HG03135 (cell line): Measurements from ENCODE around the gene DHX8.

Experiments used
- ATAC-seq: cut with Tn5 transposase; IDR thresholded peaks from one replicate; pipeline ENCODE4 v1.9.1; 2021; ENCODE audit warnings: mild to moderate bottlenecking, moderate library complexity; ENCODE audit not compliant: unreplicated experiment

DHX8 gene

GRCh38 chr17:43568506-43569082 is 84.8 kb downstream of the DHX8 start:
- ATAC-seq: no peak

DNA sequence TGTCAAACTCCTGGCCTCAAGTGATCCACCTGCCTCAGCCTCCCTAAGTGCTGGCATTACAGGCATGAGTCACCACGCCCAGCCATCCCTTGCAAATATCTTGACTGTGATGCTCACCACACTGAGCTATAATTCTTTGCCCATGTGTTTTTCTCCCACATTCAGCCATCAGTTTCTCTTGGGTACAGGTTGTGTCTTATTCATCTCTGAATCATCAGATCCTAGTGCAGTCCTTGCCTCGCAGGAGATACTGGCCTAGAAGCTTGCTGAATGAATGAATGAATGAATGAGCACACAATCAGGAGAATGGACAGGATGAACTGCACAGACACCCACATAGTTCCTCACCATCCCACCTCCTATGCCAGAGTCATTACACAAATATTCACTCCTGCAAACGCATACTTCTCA is 86.7 kb downstream of the DHX8 start:
- no peak for ATAC-seq

- no peak for ATAC-seq
Measured at GRCh38 chr17:43572368-43572980, 88.7 kb downstream of the DHX8 start.

DNA sequence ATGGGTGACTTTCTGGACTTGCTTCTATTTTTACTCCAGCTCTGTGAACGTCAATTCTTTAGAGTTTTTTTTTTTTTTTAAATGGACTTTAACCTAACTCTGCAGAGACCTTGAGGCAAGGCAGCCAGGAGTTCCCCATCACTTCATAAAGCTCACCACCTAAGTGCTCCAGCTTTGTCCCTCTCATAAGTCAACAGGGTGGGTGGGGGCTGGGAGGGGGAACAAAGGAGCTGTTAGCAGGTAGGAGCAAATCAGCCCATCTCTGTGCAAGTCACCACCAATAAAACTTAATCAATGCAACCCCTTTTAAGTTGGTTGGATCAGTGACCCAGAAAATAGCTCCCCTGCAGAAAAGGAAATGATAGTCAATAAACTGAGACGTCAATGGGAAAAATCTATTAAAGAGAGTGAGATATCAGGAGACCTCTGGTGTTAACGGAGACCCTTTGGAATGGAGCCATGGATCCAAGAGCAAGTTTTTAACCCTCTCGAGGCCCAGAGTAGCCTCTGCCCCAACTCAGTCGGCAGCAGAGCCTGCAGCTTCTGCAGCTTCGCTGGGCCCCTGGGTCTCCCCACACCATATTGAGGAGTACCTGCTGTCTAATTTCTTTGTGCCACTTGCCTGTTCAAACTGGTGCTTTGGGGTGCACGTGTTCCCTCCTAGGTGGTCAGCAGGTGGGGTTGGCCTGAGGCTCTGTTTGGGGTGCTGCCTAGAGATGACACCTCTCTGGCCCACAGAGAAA is 90.0 kb downstream of the DHX8 start:
- no peak for ATAC-seq

DNA sequence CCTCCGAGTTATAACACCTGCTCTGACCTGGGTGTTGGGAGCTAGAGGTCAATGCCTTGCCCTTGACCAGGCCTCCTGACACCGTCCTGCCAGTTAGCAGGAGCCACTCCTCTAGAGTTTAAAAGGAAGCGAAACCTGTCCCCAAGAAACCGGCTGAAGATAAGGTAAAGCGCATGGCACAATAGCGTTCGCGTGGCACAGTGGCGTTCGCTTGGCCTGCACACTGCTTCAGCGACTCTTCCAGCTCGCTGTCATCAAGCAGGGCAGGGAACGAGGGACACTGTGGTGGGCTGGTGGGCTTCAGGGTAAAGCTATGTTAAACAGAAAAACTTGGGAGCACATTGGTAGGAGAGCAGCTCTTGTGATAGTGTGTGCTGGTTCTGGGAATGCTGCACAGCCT is 90.6 kb downstream of the DHX8 start:
- ATAC-seq: no peak

DNA sequence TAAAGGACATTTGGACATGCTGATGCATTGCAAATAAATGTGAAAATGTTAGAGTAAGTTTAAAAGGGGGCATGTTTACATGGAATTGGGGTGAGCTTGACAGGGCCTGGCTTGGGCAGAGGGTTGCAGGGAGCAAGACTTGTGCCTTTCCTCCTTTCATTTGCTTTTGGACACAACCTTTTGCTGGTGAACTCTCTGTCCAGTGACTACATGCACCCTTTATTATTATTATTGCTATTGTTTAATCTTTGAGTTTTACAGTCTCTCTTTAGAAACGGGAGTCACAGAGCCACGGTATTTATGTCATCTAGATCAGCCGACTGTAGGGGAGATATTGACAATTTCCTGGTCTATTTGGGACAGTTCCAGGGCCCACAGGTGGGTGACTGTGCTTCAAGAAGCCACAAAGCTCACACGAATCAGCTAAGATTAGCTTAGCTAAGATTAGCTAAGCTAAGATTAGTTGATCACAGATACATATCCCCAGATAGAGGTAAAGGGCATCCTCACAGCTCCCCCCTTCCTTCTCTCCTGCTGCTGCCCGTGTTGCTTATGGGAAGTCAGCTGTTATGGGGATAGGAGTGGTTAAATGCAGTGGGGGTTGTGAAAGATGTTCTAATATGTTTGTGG is 91.2 kb downstream of the DHX8 start:
- ATAC-seq: no peak
